Measurements from ENCODE around the gene AMER2.

Gene AMER2

GRCh38 chr13:25149711-25150110 is 22.4 kb downstream of the AMER2 start:
- no peak for DNase-seq

- DNase-seq: no peak
These were observed 23.7 kb downstream of the AMER2 start for GRCh38 chr13:25148402-25148771.

- DNase-seq: no peak
These were observed 24.3 kb downstream of the AMER2 start for GRCh38 chr13:25147638-25148401.

- no peak for DNase-seq
These were observed 28.4 kb downstream of the AMER2 start for GRCh38 chr13:25143706-25144105.

GRCh38 chr13:25141042-25141441 is 31.0 kb downstream of the AMER2 start:
- DNase-seq: no peak

- no peak for DNase-seq
These were observed 34.3 kb downstream of the AMER2 start for GRCh38 chr13:25137788-25138115.

GRCh38 chr13:25136880-25137787 is 35.0 kb downstream of the AMER2 start:
- no peak for DNase-seq

GRCh38 chr13:25135896-25136295 is 36.2 kb downstream of the AMER2 start:
- no peak for DNase-seq

GRCh38 chr13:25132751-25133390 is 39.2 kb downstream of the AMER2 start:
- DNase-seq: no peak

GRCh38 chr13:25131881-25132420 is 40.1 kb downstream of the AMER2 start:
- DNase-seq: no peak

- DNase-seq: no peak
These were observed 41.1 kb downstream of the AMER2 start for GRCh38 chr13:25130944-25131343.

GRCh38 chr13:25118378-25118905 is 53.6 kb downstream of the AMER2 start:
- DNase-seq: no peak

GRCh38 chr13:25117312-25117711 is 54.8 kb downstream of the AMER2 start:
- no peak for DNase-seq

- DNase-seq: no peak
These were observed 56.0 kb downstream of the AMER2 start for GRCh38 chr13:25116044-25116443.

- DNase-seq: peak; percentile 47
These were observed 57.9 kb downstream of the AMER2 start for GRCh38 chr13:25114220-25114619.

- no peak for DNase-seq
These were observed 59.3 kb downstream of the AMER2 start for GRCh38 chr13:25112695-25113255.

All from activated naive CD4-positive, alpha-beta T cell treated with anti-CD3 and anti-CD28 coated beads, Interleukin-2, amount 50 U/mL, for 16 hours (primary cell).